Measurements from ENCODE around the gene ZNF474.

- TF ChIP-seq CTCF (IDR thresholded peaks at IDR 0.05) (no peak), POLR2A (IDR thresholded peaks at IDR 0.05) (no peak)
Measured at GRCh38 chr5:122175852-122176251, 46.5 kb downstream of the ZNF474 start.

Measured in body of pancreas (tissue), 4 donors.